AML-193 (cell line): Measurements from ENCODE around the gene TSPAN7.

Source experiments
- DNase-seq, 2 experiments: peaks; one replicate each; lab custom pipeline; 2025; lab: John Stamatoyannopoulos, UW

TSPAN7 gene, protein sequence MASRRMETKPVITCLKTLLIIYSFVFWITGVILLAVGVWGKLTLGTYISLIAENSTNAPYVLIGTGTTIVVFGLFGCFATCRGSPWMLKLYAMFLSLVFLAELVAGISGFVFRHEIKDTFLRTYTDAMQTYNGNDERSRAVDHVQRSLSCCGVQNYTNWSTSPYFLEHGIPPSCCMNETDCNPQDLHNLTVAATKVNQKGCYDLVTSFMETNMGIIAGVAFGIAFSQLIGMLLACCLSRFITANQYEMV

DNA sequence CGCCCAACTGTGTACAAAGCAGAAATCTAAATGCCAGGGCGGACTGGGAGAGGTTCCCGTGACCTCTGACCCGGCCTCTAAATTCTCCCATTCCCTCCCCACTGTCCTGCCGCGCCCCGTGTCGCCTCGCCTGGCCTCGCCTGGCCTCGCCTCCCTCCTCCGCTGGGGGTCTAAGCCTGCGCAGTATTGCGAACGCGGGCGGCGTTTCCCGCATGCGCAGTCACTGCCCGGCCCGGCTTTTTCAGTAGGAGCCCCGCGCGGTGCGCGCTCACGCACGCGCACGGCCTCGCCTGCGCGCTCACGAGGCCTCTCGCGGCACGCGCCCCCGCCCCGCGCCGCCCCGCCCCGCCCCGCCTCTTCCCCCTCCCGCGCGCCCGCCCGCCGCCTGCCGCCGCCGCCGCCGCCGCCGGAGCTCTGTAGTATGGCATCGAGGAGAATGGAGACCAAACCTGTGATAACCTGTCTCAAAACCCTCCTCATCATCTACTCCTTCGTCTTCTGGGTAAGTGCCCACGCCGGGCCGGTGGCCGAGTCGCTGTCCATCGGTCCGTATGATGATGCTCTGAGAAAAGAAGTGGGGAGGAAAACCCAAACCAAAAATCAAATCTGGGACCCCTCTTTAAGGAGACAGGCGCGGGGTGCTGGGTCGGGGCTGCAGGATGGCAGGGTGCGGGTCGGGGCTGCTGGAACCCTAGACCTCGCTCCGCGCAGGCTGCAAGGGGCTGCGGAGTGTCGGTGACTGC, at the start of gene TSPAN7:
Gene TSPAN7, plus strand, starts transcription at position 417 of the 743 bp plus-strand sequence. Its CDS starts 5 bp downstream, at position 422.
- no peak for DNase-seq

DNA sequence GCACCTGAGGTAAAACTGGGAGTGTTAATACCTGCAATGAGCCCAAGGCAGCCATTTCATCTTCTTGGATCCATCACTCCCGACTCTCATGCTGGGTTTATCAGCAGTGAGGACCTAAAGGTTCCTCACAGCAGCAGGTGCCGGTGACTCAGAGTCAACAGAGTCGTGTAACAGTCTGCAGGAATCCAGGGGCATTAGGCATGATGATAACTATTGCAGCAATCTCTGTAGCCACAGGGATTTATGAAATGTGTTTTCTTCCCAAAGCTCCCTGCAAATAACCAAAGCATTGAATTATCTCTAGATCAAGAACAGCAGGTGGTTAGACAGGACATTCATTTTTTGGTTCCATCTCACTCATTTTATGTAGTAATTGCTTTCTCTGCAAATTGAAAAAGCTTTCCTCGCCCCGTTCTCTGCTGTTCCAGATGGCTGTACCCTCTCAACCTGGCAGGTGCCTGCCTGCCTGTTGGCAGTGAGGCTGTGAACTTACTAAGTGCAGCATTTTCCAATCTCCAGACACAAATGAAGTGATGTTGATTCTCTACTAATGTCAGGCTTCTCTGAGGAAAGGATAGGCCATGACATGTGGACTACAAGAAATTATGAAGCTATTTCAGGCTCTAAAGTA, 48.1 kb upstream of the TSPAN7 start:
- no peak for DNase-seq

DNA sequence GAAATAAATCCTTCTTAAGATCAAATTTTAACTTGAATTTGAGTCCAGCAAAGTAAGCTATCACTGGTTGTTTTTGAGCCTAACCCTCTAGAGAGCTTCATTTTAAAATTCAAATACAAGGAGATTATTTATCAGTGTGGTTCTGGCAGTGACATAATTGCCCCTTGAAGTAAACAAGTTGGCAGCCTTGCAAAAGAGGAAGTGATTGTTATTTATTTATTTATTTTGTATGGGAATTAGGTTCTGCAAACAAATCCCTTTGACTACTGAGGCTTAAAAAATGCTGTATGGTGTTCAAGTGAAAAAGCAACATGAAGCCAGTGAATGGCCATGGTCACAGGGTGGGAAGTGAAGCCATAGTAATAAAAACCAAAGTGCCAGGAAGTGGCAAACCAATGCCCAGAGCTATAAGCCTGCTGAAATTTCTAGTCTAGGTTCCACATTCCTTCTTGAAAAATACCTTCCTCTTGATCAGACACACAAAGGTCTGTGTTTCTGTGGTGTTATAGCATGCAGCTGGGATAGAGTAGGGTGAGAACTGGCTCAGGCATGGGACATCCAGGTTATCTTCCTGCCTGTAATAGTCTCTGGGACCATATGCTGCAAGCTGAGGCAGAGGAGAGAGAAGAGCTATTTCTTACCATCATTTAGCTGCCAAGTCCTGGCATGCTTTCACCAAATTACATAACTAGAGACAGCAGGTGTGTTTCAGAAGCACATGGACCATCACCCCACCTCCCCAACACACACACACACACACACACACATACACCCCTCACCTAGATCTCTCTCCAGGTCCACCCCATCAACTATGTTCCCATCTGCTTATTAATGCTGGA, 47.1 kb upstream of the TSPAN7 start:
- no peak for DNase-seq

DNA sequence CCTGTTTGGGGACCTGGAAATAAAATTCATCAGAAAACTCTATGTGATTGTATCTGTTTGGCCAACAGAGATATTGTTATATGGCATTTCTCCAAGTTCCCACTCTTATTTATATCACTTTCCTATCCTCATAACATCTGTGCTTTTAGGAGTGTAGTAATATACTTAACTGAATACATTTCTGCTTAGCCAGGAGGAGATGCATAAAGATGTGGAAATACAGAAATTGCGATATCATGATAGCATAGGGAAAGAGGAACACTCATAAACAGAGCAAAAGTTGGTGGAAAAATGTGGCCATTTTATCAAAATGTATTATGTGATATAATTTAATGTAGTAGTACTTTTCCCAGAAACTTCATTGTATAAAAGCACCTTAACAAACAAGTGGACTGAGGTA, 46.1 kb upstream of the TSPAN7 start:
- peak in 1 of 2 experiments; percentile 3 for DNase-seq

DNA sequence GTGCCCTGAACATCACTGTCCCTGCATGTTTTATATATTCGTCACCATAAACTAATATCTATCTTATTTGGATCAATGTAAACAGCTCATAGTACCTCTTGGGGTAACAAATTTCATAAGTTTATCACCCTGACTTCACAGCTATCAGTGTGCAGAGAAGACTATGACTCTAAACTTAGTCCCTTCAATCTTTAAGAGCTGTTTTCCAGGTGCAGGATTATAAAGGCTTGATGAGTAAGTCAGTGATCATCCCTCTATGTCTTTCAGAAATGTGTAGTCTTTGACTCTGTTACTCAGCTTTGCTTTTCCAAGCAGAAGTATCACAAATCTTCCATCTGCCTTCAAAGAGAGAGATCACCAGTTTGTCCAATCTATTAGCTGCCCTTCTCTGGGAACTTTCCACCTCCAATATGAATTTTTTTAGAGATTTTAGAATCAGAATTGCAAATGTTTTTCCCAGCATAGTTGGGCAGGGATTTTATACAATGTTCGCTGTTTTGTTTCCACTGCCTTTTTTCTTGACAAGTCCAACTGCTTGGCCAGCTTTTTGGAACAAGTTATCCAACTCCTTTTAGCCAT, 45.1 kb upstream of the TSPAN7 start:
- DNase-seq: no peak

DNA sequence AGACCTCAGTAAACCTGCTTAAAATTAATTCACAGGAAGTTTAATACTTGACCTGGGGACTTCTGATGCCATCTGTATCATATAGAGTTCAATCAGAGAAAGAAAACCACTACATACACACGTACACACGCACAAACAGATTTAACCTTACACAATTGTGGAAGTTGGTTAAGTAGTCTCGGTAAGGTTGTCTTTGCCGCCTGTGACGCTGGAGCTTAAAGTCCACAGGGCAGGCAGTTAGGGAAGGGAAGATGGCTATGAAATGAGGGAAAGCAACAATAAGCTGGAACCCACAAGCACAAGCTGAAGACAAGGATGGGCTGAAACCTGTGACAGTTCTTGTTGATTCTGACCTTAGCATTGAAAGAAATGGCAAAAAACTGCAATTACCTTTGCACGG, 41.7 kb upstream of the TSPAN7 start:
- no peak for DNase-seq

DNA sequence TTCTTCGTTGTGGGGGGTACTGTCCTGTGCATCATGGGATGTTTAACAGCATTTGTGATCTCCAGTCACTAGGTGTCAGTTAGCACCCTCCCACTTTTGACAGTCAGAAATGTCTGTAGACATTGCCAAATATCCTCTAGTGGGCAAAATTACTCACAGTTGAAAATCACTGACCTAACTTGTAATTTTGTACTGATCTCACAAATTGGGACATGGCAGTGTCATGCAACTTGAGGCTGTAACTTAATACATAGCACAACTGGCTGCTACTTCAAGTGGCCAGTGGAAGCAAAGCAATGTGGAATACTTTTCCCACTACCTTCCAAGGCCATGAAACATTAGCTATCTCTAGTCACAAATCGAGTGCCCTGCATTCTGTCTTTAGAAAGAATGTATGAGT, 23.2 kb upstream of the TSPAN7 start:
- no peak for DNase-seq

DNA sequence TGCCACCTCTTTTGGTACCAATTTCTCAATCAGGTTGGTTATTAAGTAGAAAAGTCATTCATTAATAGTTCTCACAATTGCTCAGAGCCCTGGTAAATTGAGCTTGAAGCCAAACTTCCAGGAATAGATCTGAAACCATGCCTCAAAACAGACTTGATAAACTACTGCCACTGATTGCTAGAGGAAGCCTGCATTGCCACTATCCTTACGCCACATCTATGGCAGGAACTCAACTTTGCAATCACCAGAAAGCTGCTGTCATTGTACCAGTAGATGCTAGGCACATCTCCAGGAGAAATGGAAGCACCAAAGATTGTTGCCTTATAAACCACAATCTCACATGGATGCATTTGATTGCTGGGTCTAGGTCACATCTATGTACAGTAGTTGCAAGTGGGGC, 21.6 kb upstream of the TSPAN7 start:
- no peak for DNase-seq

DNA sequence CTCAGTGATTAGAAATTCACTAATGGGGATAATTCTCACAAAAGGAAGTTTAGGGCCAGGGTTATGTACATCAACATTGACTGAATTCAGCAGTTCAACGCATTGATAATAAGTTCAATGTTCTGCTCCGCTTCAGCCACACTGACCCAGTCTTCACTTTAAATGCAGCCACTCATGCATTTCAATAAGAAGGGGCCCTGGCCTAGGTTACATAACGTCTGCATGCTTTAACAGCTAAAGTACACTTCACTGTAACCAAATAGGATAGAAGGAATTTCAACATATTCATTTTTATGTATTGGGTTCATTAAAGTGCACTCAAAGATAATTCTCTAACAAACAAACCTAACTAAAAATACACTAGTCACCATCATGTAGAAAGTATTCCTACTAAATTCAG, 12.8 kb upstream of the TSPAN7 start:
- no peak for DNase-seq

DNA sequence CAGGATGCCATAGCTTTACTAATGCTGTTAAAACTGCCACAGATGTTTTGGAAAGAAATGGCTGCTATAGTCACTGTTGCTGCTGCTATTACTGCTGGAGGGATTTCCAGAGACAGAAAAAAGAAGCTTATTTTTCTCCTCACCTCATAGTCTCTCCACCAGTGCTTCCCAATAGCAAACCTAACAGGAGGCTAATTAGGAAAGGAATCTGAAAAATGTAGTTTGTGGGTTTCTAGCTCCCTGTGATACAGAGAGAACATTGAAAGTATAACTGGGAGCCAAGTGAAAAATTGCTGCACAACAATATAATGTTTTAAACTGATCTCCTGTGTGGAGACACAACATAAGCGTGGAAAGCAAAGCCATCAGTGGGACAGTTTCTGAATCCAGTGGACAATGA, 8.6 kb upstream of the TSPAN7 start:
- DNase-seq: no peak

DNA sequence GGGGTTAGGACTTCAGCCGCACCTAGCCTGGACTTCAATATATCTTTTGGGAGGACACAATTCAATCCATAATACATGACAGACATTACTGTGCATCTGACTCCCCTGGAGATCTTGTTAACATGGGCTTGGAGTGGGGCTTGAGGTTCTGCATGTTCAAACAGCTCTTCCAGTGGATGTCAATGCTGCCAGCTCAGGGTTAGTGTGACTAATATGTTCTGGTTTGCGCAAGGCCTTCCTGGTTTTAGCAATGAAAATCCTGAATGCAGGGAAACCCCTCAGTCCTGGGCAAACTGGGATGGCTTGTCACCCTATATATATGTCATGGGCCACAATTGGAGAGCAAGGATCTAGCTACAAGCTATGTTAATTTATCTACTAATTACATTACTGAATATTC, 2.7 kb upstream of the TSPAN7 start:
- no peak for DNase-seq

DNA sequence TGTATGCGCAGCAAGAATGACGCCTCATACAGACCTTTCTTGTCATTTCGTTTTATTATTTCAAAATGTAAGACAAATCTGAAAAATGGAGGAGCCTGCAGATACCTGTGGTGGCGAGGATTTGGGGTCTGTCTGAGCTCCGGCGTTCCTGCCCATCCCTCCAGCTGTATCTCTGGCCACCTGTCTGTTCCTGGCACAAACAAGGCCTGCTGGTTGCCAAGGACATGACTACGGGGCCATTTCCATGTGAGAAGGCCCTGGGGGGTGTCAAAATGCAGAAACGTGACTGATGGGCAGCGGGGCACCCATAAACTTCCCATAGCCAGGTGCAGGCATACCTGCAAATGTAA, 591 bp upstream of the TSPAN7 start:
- DNase-seq: no peak

DNA sequence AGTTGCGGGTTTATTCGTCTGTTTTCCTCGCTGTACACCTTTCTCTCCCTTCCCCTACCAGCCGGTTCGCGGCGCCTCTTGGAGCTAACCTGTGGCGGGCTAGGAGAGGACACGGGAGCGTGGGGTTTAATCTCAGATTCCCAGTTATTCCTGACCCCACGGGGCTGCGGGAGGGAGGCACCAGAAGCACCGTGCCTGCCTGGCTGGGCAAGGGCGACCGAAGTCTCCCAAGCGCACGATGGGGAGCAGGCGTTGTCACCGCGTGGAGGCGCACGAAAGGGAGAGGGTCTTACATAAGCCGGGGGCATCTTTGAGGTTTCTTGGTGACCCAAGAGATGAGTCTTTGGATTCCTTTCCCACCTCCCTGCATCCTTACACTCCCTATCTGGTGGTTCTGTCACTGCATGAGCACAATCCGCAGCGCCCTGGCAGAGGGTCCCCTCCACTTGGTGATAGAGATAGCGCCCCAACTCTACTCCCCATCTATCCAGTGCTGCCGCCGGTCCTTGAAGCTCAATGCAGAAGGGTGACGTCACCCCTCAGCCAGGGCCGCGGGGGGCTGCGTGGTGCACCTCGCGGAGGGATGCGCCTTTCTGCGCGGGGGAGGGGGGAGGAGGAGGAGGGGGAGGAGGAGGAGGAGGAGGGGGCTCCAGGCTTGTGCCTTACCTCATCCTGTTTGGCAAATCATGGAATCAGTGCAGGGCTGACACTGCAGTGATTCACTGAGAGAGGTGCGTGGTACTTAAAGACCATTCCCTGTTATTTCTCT, 793 bp downstream of the TSPAN7 start:
- DNase-seq: no peak

DNA sequence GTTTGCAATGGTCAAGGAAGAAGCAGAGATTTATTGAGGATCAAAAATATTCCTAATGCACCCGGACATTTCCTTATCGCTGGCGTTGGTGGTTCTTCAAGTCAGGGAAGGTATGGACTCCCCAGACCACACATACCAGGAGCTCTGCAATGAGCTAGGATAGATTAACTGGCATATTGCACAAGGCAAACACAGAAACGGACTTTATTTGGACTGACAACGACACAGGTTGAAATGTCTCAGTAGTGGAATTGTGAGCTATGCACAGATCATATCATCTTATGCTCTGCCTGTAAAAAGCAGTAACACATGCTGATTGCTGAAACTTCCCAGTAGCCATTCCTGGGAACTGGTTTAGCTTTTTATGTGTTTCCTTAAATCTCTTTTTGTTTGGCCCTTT, 1.7 kb downstream of the TSPAN7 start:
- no peak for DNase-seq

DNA sequence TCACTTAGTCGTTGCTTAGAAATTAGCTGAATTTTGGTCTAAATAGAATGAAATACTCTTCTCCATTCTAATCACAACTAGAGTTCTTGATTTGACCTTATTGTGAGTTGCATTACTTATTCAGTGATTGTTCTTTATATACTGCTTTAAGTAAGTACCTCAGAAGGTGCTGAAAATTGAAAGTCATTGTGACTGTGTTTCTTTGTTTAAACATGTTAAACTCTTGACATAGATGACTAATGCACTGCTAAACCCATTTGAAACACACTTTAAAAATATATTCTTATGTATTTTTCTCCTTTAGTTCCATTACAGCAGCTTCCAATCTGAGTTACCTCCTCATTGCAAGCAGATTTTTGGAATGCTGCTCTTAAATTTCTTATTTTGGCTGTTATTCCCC, 9.1 kb downstream of the TSPAN7 start:
- DNase-seq: no peak

DNA sequence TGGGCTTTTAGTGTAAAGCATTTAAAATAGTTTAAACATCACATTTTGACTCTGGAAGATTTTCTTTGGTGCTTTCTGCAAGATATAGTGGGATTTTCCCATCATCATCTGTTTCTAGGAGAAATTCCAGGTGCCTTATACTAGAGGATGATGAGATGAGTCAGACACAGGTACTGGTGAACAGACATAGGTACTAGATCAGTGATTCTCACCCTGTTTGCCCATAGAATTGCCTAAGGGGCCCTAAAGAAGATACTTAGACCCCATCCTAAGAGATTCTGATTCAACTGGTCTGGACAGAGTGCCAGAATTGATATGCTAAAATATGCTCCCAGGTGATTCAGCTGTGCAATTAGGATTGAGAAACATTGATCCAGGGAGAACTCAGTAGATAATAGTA, 9.7 kb downstream of the TSPAN7 start:
- no peak for DNase-seq

DNA sequence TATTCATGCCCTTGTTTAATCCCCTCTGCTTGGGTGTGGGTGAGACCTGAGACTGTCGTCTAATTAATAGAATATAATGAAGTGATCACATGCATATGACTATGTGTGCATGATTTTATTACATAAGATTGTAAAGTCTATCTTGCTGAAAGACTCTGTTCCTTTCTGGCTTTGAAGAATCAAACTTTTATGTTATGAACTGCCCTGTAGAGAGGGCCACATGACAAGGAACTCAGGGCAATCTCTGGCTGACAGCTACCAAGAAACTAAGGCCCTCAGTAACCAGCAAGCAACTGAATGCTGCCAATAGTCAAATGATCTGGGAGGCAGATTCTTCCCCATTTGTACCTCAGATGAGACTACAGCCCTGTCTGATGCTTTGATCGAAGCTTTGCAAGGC, 13.5 kb downstream of the TSPAN7 start:
- DNase-seq: no peak

DNA sequence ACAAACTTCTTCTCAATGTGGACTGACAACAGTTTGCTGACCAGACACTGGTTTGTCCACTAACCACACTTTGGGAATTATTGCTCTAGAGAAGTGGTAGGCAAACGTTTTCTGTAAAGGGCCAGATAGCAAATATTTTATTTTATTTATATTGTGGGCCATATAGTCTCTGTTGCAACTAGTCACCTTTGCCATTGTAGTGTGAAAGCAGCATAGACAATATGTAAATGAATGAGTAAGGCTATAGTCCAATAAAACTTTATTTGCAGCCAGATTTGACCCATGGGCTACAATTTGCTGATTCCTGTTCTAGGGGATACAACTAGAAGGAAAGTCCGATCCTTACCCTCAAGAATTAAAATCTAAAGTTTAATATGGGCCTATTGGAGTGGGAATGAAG, 14.5 kb downstream of the TSPAN7 start:
- no peak for DNase-seq

DNA sequence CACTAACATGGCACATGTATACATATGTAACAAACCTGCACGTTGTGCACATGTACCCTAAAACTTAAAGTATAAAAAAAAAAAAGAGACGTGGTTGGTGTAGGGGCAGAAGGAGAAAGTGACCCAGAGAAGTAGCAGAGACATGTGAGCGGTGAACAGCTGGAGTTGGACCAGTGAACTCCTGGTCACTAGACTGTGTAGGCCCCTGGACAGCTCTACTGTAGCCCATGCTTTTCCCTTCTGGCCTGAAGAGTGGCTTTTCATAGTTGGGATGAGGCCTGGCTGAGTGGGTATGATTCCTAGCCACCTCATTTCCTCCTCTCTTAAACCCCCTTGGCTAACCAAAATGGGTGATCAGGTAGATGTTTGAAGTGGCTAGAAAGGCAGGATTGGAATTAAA, 16.4 kb downstream of the TSPAN7 start:
- no peak for DNase-seq

DNA sequence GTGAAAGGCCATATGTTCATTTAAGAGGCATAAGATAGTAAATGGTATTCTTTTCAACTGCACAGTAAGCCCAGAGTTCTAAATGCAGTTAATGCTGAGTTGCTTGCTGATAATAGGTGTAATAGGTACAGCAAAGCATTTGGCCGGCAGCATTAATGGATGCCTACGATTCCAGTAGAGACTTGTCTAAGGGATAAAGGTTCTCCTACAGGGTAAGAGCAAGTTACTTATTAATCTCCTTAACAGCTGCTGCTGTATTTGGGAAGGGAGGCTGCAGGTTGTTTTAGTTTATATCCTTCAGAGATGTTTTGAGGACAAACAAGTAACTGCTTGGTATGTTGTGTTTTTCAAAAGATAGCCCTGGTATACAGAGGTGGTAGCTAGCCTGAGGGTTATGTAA, 16.8 kb downstream of the TSPAN7 start:
- DNase-seq: no peak

DNA sequence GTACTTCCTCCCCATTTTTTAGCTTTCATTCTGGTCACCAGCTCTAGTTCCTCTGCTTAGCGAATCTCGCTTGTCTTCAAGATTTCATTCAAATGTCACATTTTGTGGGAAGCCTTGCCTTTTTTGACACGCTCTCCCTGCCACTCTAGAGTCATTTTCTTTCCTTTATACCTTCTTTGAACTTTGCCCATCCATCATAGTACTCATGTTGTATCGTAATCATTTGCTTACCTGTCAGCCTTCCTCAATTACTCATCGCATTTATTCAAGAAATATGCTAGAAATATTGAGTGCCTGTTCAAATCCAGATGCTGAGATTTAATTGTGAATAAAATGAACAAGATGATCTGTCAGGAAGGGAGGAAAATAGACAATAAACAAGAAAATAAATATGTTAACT, 21.8 kb downstream of the TSPAN7 start:
- DNase-seq: no peak

DNA sequence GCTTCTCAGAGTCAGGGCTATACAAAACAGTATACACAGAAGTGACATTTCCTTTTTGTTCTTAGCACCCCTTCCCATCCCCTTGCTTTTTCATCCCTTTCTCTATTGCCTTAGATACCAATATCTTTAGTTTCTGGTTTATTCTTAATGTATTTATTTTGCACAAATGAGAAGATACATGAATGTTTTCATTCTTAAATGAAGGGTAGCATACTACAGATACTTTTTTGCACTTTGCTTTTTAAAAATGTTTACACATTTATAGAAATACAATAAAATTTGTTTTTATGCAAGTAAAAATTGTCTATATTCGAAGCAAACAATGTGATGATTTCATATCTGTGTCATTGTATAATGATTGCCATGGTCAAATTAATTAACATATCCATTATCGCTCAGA, 33.1 kb downstream of the TSPAN7 start:
- no peak for DNase-seq
